Gastroesophageal sphincter (tissue), 2 donors: ENCODE measurements around the gene FUNDC1.

Source experiments
- EP300 ChIP-seq: sonication (generic); formaldehyde crosslinking; IDR thresholded peaks from one replicate; pipeline ENCODE4 v1.6.1; 2017; ENCODE audit warnings: antibody characterized with exemption, mild to moderate bottlenecking
- POLR2A ChIP-seq, 2 donors: fragments of 450-650 bp; IDR thresholded peaks; one replicate each; pipeline ENCODE4 v1.6.1; 2017; ENCODE audit warnings: antibody characterized with exemption in 2 of 2, mild to moderate bottlenecking in 2 of 2, moderate library complexity in 1 of 2
- POLR2AphosphoS5 ChIP-seq: sonication (generic); formaldehyde crosslinking; IDR thresholded peaks from one replicate; pipeline ENCODE4 v1.6.1; 2017; ENCODE audit warnings: antibody characterized with exemption

DNA sequence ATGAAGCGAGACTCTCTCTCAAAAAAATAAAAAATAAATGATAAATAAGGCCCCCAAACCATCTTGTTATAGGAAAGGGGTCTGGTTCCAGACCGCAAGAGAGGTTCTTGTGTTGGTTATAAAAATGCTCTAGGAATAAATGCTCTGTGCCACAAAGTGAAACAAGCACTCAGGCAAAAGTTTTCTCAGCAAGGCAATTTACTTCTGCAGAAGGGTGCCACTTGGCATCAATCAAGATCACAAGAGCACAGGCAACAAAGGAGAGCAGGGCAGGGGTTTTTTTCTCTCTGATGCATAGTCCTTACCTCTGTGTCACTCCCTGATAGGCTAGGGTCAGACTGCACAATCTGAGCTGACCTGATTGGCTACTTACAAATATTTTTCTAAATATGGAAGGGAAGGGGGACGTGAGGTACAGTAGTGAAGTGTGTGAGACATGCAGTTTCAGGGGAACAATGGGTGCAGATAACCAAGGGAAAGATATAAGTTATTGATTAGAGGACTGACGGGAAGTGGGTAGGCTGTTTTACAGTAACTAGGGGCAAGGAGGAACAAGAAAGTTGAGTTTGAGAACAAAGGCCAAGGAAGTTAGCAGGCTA, 29.8 kb upstream of the FUNDC1 start:
- TF ChIP-seq POLR2A (IDR thresholded peaks at IDR 0.05) (no peak), POLR2AphosphoS5 (no peak), EP300 (no peak)
